Tibial artery (tissue), 4 donors: Measurements from ENCODE around the gene SLC35G2.

Experiments used
- DNase-seq, 2 donors: peaks; one replicate each; pipeline ENCODE4 v3.0.0-alpha.2; 2019
- H3K27ac ChIP-seq, 2 donors: fragments of 200-600 bp; sonication (generic) in 1 of 2; 1 replicate in 1 of 2; 2 replicates in 1 of 2; pipeline ENCODE4 v1.5.1; 2018 to 2019; ENCODE audit warnings: mild to moderate bottlenecking in 1 of 2
- H3K27me3 ChIP-seq, 2 donors: fragments of 200-600 bp; sonication (generic) in 1 of 2; one replicate each; pipeline versions ENCODE4 v1.5.1 to v1.6.0; 2016 to 2019
- H3K36me3 ChIP-seq, 3 donors: fragments of 200-600 bp; sonication (generic) in 2 of 3; one replicate each; pipeline ENCODE4 v1.5.1; 2016 to 2019; ENCODE audit warnings: mild to moderate bottlenecking in 2 of 3
- H3K4me1 ChIP-seq, 4 donors: fragments of 200-600 bp; sonication (generic) in 2 of 4; 1 replicate in 3 of 4; 2 replicates in 1 of 4; pipeline ENCODE4 v1.5.1; 2016 to 2019
- H3K4me3 ChIP-seq, 2 donors: fragments of 200-600 bp; sonication (generic) in 1 of 2; 1 replicate in 1 of 2; 2 replicates in 1 of 2; pipeline ENCODE4 v1.5.1; 2018 to 2019; ENCODE audit warnings: mild to moderate bottlenecking in 2 of 2
- H3K9me3 ChIP-seq, 3 donors: fragments of 200-600 bp; sonication (generic) in 1 of 3; one replicate each; pipeline ENCODE4 v1.5.1; 2016 to 2019
- intact Hi-C: fragments of 100-400 bp; cut with DNase I; formaldehyde crosslinking; loops from one replicate; pipeline ENCODE4 v1.15.0; 2023; ENCODE audit warnings: low total_unique reads
- TF ChIP-seq, protein P1 (sequence below), 2 experiments: fragments of 200-600 bp in 1 of 2; fragments of 450-650 bp in 1 of 2; IDR thresholded peaks; one replicate each; pipeline ENCODE4 v1.5.1; 2017 to 2019; ENCODE audit warnings: antibody characterized with exemption in 2 of 2, mild to moderate bottlenecking in 1 of 2, moderate library complexity in 1 of 2

SLC35G2 gene

DNA sequence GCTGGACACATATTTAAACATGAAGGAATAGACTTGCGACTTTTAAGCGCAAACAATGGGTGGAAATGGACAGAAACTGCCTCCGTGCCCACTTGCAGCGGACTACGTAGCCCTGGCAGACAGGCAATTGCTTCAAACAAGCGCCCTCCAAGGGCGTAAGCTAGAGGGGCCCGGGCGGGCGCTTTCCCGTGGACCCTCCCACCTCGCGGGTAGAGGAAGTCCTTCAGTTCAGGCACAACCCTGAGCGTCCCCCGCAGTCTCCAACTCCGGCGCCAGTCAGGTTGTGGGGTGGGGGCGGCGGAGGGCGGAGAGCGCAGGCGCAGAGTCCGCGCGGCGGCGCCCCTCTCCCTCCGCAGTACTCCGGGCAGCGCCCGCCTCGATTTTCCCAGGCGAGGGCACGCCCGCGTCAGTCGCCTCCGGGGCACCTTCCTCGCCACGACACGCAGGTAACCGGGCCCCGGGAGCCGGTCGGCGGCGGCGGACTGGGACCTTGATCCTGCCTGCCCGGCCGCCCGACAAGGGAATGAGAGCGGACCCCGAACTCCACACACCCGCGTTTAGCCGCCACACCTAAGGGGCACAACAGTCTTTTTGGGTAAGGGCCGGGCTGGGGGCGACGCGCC is at the start of gene SLC35G2:
Gene SLC35G2 (plus strand): TSS at position 358 of the 623 bp plus-strand sequence. CDS start 35,335 bp downstream, outside the sequence.
- H3K27ac ChIP-seq: peak within 1 kb of the TSS; percentile 70 to 73
- intact Hi-C loops: no loop called here
- DNase-seq: peak; percentile 39 to 68
- TF ChIP-seq, protein P1, sequence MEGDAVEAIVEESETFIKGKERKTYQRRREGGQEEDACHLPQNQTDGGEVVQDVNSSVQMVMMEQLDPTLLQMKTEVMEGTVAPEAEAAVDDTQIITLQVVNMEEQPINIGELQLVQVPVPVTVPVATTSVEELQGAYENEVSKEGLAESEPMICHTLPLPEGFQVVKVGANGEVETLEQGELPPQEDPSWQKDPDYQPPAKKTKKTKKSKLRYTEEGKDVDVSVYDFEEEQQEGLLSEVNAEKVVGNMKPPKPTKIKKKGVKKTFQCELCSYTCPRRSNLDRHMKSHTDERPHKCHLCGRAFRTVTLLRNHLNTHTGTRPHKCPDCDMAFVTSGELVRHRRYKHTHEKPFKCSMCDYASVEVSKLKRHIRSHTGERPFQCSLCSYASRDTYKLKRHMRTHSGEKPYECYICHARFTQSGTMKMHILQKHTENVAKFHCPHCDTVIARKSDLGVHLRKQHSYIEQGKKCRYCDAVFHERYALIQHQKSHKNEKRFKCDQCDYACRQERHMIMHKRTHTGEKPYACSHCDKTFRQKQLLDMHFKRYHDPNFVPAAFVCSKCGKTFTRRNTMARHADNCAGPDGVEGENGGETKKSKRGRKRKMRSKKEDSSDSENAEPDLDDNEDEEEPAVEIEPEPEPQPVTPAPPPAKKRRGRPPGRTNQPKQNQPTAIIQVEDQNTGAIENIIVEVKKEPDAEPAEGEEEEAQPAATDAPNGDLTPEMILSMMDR (IDR thresholded peaks at IDR 0.05): no peak
- H3K36me3 ChIP-seq: no peaks in the 10 kb centered on the region
- H3K27me3 ChIP-seq: peaks cover 0 to 12% of the 10 kb centered on the region in 2 donors
- H3K4me1 ChIP-seq: peaks cover 0 to 24% (median 16%) of the 10 kb centered on the region in 4 donors
- peak within 1 kb of the TSS; percentile 60 to 74 for H3K4me3 ChIP-seq
- H3K9me3 ChIP-seq: peaks cover 0 to 3% (median 0%) of the 10 kb centered on the region in 3 donors

GRCh38 chr3:136772709-136773108 is 46.2 kb upstream of the SLC35G2 start:
- Histone ChIP-seq H3K4me3 (no peak overlapping the region), H3K27me3 (no peaks in the 10 kb centered on the region), H3K36me3 (no peaks in the 10 kb centered on the region), H3K27ac (no peak overlapping the region), H3K4me1 (no peaks in the 10 kb centered on the region), H3K9me3 (no peaks in the 10 kb centered on the region)
- intact Hi-C loops: no loop called here
- TF ChIP-seq, protein P1 (IDR thresholded peaks at IDR 0.05): no peak
- no peak for DNase-seq

DNA sequence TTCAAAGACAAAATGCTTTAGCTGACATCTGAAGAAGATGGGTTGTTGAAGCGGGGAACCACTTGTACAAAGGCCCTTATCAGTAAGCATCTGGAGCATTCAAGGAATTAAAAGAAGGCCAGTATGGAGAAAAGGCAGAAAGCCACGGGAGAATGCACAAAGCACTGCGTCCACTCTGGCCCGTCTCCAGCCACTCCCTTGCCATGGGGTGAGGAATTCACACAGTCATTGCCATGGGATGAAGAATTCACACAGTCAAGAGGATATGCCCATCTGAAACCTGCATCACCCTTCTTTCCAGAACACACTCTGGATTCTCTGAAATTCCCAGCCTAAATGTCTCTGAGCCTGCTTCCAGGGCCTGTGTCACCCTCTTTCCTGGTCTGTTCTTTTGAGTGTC is 40.1 kb upstream of the SLC35G2 start:
- peaks cover 0 to 8% (median 0%) of the 10 kb centered on the region in 4 donors for H3K4me1 ChIP-seq
- no peak for DNase-seq
- no peak overlapping the region for H3K27ac ChIP-seq
- H3K9me3 ChIP-seq: no peaks in the 10 kb centered on the region
- H3K4me3 ChIP-seq: no peak overlapping the region
- H3K36me3 ChIP-seq: no peaks in the 10 kb centered on the region
- TF ChIP-seq, protein P1 (IDR thresholded peaks at IDR 0.05): no peak
- intact Hi-C loops: no loop called here
- no peaks in the 10 kb centered on the region for H3K27me3 ChIP-seq

- DNase-seq: no peak
- TF ChIP-seq, protein P1 (IDR thresholded peaks at IDR 0.05): no peak
- intact Hi-C loops: no loop called here
- H3K27ac ChIP-seq: no peak overlapping the region
- no peak overlapping the region for H3K4me3 ChIP-seq
- peaks cover 0 to 15% (median 0%) of the 10 kb centered on the region in 4 donors for H3K4me1 ChIP-seq
- H3K9me3 ChIP-seq: no peaks in the 10 kb centered on the region
- no peaks in the 10 kb centered on the region for H3K36me3 ChIP-seq
- H3K27me3 ChIP-seq: no peaks in the 10 kb centered on the region
These were observed 38.2 kb upstream of the SLC35G2 start for GRCh38 chr3:136780741-136781140.

DNA sequence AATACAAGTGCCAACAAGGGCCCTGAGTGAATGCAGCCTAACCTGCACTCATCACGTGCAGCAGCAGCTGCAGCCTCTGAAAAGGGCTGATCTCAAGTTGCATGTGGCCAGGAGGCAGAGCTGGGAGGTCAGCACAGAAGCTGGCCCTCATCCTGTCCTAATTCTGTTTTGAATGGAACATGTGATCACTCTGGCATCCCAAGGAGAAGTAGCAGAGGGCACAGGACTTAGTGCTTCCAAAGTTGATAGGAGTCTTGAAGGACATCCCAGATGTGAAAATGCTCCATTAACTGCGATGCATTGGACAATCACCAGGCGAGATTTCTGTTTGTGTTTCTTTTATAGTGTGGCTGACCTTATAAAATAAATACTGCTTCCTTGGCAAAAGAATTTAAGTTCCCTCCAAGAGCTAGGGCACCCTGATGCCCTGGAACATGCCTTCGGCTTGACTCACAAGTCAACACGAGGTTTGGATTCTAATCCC is 35.2 kb upstream of the SLC35G2 start:
- Histone ChIP-seq H3K36me3 (no peaks in the 10 kb centered on the region), H3K27ac (peak overlapping the region in 1 of 2 donors; percentile 16), H3K4me3 (no peak overlapping the region), H3K4me1 (peaks cover 0 to 38% (median 14%) of the 10 kb centered on the region in 4 donors), H3K27me3 (no peaks in the 10 kb centered on the region), H3K9me3 (no peaks in the 10 kb centered on the region)
- DNase-seq: no peak
- TF ChIP-seq, protein P1 (IDR thresholded peaks at IDR 0.05): no peak
- intact Hi-C loops: no loop called here
